Eye (tissue), 1 donor: ENCODE measurements around the gene GPR153.

Source experiments
- DNase-seq: peaks from one replicate; pipeline ENCODE4 v3.0.0-alpha.2; 2015

GPR153 gene

GRCh38 chr1:6247651-6248050 lies 13.2 kb downstream of the GPR153 start:
- no peak for DNase-seq

- DNase-seq = peak; percentile 95
Observed at GRCh38 chr1:6246497-6247467, 14.1 kb downstream of the GPR153 start.

- peak; percentile 76 for DNase-seq
Observed at GRCh38 chr1:6245869-6246496, 14.9 kb downstream of the GPR153 start.

- DNase-seq = peak; percentile 94
Observed at GRCh38 chr1:6245086-6245868, 15.6 kb downstream of the GPR153 start.

GRCh38 chr1:6244401-6245049 lies 16.4 kb downstream of the GPR153 start:
- DNase-seq = no peak

GRCh38 chr1:6243993-6244392 lies 16.9 kb downstream of the GPR153 start, which contains the start of gene HES3:
Gene HES3, plus strand, starts transcription at chr1:6244179. Its CDS starts 187 bp downstream, at chr1:6244366.
- no peak for DNase-seq

GRCh38 chr1:6243053-6243834 lies 17.7 kb downstream of the GPR153 start:
- DNase-seq = no peak

- DNase-seq = no peak
Observed at GRCh38 chr1:6241887-6242740, 18.8 kb downstream of the GPR153 start.

- DNase-seq = no peak
Observed at GRCh38 chr1:6241107-6241886, 19.6 kb downstream of the GPR153 start.

- DNase-seq = no peak
Observed at GRCh38 chr1:6239950-6240768, 20.7 kb downstream of the GPR153 start.

- DNase-seq = no peak
Observed at GRCh38 chr1:6239213-6239752, 21.6 kb downstream of the GPR153 start.

GRCh38 chr1:6237093-6237492 lies 23.8 kb downstream of the GPR153 start:
- DNase-seq = no peak

- no peak for DNase-seq
Observed at GRCh38 chr1:6235296-6235677, 25.6 kb downstream of the GPR153 start.

GRCh38 chr1:6234502-6235295 lies 26.2 kb downstream of the GPR153 start:
- no peak for DNase-seq

- no peak for DNase-seq
Observed at GRCh38 chr1:6233376-6233775, 27.5 kb downstream of the GPR153 start.

- no peak for DNase-seq
Observed at GRCh38 chr1:6225651-6226050, 35.2 kb downstream of the GPR153 start.

- no peak for DNase-seq
Observed at GRCh38 chr1:6224718-6225117, 36.2 kb downstream of the GPR153 start.

GRCh38 chr1:6223617-6224016 lies 37.3 kb downstream of the GPR153 start:
- DNase-seq = no peak
